HG03521 (cell line): ENCODE results near the gene OXSR1.
A peak's percentile ranks its signal among the peaks of the same experiment; 100 is the strongest.

Experiments
- ATAC-seq: cut with Tn5 transposase; IDR thresholded peaks from one replicate; pipeline ENCODE4 v1.9.1; 2021; ENCODE audit warnings: mild to moderate bottlenecking, moderate library complexity; ENCODE audit not compliant: unreplicated experiment

The OXSR1 gene

DNA sequence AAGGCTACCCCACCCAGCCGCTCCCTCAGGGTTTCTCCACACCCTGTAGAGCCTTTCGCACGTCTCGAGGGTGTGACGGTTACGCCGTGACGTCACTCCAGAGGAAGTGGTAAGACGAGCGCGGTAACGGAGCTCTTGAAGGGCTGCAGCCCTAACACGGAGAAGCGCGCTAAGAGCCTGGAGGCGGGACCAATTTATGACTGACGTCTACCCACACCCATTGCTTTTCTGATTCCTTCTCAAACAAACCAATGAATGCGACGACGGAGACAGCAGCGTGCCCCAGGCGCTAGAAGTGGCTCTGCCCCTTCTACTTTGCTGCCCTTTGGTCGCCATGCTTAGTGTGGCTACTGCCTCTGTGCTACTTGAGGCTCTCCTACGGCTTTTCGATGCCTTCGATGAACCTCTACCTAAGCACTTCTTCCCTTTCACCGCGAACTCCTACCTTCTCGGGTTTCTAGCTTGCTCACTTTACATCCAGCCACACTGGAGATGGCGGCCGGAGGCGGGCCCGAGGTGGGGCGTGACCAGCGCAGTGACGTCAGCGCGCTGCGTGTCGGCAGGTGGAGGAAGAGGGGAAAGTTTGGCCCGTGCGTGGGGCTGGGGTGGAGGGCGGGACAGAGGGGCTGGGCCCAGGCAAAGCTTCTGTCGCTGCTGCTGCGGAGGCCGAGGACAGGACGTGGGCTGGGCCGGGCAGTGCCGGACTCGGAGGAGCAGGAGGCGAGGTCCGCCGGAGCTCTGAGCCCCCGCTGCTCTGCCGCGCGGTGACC lies at the start of gene OXSR1:
TSS of gene OXSR1 (plus strand) at position 586 of the 770 bp plus-strand sequence. CDS start 340 bp downstream, outside the sequence.
- peak; percentile 87 for ATAC-seq

DNA sequence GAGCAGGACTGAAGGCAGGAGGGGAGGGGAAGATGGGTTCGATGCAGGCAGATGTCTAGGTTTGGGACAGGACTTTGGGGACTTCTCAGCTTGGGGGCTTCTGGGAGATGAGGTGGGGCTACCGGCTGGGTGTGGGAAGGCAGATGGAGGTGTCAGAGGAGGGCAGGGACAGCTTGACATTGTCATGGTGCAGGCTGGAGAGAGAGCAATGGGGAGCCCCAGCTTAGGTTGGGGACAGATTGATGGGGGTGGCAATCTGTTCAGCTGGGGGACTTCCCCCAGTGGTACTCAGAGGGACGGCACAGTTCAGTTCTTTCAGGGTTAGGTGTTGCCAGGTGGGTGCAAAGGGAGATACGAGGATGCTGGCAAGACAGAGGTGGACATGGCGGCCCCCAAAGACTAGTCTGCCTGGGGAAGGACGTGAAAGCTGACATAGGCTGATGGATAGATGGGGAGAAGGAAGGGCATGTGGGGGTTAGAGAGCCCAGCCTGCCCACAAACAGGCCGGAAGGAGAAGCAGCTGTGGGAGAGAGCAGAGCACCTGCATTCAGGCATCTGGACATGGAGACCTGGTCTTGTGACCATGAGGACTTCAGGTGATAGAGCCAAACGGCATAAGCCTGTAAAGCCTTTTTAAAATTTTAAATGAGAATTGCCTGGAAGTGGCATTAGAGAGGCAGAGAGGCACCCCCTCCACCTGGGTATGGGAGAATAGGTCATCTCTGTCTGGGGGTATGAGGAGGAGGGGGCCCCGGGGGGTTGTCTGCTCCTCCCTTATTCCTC lies 49.5 kb upstream of the OXSR1 start:
- no peak for ATAC-seq

DNA sequence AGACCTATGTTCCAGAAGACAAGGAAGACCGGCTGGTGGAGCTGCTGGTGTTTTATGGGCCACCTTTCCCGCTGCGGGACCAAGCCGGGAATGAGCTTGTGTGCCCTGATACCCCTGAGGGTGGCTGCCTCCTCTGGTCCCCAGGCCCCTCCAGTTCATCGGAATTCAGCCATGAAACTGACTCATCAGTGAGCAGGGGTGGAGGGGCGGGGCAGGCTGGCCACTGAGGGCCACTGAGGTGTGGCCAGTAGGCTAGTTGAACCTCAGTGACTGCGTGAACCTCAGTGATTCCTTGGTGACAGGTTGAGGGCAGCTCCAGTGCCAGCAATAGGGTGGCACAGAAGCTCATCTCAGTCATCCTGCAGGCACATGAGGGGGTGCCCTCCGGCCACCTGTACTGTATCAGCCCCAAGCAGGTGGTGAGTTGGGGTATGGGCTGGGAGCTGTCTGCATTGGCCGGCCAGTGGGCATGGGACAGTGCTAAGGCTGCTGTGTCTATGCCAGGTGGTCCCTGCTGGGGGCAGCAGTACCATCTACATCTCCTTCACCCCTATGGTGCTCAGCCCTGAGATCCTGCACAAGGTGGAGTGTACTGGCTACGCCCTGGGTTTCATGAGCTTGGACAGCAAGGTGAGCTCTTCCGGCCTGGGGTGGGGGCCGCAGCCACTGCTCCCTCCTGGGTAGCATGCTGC lies 48.7 kb upstream of the OXSR1 start:
- no peak for ATAC-seq

DNA sequence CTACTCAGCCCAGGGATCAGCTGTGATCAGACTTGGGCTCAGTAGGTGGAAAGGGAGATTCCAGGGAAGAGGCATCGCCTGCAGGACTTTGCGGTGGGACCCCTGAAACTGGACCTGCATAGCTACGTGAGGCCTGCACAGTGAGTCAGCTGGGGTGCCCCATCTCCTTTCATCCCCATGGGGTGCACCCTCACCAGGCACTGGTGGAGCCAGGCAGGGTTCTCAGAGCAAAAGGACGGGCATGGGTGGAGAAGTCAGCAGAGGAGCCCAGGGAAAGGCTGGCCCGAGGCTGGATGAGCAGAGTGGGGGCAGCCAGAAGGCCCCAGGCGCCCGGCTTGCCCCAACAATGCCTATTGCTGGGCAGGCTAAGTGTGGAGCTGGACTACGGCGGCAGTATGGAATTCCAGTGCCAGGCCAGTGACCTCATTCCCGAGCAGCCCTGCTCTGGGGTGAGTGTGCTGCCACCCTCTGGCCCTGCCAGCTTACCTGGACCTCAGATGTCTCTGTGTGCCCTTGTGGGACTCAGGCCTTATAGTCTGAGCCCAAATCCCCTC lies 48.1 kb upstream of the OXSR1 start:
- ATAC-seq: no peak

DNA sequence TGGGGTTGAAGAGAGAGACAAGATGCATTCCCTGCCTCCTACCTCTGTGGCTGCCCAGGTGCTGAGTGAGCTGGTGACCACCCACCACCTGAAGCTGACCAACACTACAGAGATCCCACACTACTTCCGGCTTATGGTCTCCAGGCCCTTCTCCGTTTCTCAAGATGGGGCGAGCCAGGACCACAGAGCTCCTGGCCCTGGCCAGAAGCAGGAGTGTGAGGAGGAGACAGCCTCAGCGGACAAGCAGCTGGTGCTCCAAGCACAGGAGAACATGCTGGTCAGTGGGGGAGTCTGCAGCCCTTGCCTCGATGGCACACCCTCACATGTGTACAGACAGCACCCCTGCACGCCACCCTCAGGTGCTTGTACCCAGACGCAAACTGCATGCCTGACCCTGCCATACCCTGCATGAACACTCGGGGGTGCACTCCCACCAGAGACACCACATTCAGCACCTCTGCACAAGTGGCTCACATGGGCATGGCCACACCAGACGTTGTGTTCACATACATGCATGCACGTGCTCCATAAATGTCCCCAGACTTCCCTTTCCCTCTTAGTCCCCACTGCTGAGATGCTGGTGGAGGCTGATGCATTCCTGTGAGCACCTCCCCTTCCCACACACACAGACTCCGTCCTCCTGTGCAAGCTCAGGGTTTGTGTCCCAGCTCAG lies 47.5 kb upstream of the OXSR1 start:
- ATAC-seq: peak; percentile 50

DNA sequence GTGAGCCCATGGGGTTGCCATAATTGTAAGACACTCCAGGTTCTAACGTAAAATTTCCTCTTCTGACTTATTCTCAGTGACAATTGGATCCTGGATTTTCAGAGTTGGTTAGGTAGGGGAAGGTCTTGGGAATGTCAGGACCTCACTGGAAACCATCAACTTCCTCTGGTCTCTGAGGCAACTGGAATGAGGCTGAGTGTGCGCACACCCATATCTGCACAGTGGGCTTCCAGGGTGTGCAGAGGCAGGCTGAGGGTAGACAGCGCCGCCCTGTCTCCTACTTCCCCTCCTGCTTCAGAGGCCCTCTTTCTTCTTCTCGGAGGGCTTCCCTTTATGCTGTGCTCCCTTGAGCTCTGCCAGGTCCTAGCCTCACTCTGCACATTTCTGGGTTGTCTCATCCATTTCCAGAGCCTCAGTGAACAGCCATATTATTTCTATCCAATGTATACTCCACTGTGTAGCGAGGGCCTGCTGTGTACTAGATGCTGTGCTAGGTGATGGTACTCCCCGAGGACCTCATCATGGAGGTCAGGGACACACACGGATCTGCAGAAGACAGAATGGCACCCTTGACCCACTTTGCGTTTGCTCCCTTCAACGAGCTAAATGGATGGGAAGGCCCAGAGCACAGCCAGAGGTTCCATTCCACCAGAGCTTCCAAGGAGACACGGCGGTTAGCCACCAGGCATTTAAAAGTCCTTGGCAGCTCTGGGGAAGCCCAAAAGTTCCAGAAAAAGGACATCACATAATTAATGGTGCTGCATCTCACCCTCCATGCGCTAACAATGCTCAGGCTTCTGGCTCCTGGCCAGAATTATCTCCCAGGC lies 46.7 kb upstream of the OXSR1 start:
- no peak for ATAC-seq

DNA sequence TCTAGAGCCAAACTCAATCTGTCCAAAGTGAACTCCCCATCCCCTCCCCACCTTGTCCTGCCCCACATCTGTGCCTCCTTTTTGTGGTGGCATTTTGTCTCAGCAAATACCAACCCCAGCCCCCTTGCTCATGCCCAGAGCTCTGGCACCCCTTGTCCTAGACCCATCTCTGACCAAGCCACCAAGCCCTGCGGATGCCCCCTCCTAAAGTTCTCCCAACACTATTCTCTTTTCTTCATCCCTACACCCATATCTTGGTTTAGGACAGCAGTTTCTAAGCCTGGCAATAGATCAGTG lies 46.1 kb upstream of the OXSR1 start:
- ATAC-seq: no peak

DNA sequence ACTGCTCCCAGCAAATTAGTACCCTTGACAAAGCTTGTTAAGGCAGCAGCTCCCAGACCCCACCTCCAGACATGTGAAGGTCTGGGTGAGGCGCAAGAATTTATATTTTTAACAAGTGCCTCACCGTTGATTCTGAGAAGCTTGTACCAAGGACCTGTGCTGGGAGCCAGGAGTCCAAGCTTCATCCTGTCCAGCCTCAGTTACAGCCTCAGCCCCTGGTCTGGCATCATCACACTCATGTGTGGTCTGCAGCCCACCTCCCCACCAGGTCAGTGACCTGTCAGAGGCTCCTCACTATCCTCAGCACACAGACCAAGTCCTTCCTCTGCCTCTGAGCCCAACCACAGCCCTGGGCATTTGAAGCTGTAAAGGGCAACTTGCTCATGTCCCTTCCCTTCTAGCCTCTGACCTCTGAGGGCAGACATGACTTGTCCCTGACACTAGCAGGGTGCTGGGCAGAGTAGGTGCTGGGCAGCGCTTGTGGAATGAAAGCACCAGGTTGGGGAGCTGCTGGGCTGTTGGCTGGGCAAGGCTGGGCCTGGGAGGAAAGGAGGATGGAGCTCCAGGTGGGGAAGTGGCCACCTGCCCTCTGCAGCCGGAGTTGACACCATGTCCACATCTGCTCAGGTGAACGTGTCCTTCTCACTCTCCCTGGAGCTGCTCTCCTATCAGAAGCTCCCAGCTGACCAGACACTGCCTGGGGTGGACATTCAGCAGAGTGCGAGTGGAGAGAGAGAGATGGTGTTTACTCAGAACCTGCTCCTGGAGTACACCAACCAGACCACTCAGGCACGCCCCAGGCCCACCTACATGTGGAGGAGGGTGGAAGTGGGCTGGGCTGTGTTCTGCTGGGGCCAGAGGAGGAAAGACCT lies 45.3 kb upstream of the OXSR1 start:
- ATAC-seq: no peak

DNA sequence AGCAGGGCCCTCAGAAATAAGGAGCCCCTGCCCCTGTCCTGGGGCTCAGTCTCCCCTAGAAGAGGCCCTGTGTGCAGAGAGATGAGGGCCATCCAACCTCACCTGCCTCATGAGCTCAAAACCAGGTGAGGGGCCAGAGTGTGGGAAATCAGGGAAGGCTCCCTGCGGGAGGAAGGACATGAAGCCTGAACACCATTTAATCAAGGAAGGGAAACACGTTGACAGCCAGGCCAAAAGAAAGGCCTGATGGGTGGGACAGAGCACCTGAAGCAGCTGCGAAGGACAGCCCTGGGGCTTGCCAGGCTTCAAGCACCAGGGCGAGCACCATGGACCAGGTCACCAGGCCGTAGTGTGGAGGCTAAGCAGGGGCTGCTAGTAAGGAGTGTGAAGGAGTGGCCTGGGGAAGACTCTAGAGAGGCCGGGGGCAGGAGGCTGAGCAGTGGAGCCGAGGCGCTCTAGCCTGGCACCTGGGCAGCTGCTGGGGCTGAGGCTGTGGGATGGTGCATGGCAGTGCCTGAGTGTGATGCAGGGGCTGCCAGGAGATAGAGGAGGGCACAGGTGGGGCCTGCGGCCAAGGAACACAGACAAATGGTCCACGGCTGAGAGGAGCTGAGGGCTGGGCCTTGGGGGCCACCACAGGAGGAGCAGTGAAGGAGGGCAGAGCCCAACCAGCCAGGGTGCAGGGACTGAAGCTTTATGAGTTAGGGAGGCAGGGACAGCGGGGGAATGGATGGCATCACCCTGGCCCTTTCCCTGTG lies 44.5 kb upstream of the OXSR1 start:
- ATAC-seq: no peak

DNA sequence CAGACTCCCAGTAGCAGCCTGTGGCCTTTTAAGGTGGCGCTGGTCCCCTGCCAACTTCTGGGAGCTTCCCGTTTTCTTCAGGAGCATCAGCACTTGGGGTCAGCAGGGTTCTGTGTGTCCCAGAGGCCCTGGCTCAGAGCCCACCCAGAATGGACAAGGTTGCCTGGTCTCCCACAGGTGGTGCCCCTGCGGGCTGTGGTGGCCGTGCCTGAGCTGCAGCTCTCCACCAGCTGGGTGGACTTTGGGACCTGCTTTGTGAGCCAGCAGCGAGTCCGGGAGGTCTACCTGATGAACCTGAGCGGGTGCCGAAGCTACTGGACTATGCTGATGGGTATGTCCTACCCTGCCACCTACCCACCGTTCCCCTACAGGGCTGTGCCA lies 43.9 kb upstream of the OXSR1 start:
- ATAC-seq: no peak

DNA sequence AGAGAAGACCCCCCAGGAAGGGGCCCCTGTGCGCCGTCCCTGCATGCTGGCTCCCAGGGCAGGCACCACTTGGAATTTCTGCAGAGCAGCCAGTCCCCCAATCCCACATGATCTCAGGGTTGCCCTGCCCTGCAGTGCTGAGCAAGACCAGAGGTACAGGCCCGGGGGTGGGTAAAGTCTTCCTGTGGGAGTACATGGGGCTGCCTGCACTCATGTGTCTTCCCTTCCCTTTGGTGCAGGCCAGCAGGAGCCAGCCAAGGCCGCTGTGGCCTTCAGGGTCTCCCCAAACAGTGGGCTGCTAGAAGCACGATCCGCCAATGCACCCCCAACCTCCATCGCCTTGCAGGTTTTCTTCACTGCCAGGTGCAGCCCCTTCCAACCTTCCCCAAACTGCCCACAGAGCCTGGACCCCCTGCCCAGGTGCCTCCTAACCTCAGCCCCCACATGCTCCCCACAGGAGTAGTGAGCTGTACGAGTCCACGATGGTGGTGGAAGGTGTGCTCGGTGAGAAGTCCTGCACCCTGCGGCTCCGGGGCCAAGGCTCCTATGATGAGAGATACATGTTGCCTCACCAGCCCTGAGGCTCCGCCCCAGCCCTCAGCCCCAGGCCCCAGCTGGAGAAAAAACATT lies 43.4 kb upstream of the OXSR1 start:
- no peak for ATAC-seq

DNA sequence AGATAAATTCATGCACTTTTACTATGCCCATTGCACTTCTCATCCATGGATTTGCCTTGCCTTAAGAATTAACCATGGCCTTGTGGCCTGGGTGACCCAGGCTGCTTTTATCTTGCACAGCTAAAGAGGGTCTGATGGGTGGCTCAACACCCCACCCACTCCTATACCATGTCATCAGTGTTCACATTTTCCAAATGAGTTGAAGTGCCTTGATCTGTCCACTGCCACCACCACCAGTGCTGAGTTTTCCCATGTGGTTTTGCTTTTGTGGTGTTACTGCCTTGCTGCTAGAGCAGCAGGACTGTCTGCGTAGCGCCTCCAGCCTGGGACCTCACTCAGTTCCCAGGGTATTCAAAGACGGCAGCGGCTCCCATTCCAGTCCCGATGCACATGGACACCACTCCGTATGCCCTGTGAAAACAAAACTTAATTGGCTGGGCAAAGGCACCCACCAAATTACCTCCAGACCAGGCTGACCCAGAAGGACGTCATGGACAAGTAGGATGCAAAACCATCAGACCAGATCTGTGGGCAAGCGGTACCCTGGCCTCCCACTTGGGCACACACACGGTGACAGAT lies 42.5 kb upstream of the OXSR1 start:
- ATAC-seq: no peak

DNA sequence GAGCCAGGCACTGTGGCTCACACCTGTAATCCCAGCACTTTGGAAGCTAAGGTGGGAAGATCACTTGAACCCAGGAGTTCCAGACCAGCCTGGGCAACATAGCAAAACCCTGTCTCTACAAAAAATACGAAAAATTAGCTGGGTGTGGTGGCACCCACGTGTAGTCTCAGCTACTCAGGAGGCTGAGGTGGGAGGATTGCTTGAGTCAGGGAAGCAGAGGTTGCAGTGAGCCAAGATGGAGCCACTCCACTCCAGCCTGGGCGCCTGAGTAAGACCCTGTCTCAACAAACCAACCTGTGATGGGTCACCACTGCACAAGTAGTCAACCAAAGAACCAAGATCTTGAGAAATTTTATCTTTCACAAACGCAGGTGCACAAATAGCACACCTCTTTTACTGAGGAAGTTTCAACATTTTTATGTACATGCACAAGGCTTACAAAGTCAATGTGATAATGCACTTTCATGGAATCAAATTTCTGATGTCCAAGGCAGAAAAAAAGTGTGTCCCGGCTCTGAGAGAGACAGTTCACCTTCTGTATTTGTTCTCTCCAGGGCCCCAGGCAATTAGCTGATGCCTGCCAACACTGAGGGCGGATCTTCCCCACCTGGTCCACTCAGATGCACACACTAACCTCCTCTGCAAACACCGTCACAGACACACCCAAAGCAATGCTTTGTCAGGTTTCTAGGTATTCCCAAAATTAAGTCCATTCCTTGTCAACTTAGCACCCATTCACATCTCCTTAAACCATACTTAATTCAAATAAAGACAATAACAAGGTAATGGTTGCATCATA lies 40.8 kb upstream of the OXSR1 start:
- ATAC-seq: no peak

DNA sequence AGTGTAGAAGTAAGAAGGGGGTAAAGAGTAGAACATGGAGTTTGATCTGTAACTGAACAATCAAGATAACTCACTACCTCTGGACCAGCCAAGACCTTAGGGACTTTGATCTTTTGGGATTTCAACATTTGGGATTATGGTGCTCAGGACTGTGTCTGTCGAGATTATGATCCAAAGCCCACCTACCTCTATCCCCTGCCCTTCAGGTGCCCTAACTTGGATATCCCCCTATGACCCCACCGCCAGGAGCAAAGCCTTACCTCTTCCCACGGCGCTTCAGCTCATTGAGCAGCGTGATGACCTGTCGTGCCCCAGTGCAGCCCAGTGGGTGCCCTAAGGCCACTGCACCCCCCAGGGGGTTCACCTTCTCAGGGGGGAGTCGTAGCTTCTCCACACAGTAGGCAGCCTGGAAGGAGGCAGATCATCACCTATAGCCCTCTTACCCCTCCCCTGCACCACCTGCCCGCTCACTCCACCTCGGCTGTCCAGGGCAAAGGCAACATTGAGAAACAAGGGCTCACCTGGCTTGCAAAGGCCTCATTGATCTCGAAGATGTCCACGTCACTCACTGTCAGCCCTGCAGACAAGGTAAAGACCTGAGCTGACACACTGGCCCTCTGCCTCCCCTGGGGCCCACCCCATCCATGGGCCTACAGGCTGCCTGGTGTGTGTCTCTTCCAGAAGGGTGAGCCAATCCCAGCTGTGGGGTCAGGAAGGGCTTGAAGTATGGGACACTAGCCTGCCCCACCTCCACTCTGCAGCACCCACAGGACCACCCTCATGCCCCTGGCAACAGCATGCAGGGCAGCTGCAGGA lies 39.8 kb upstream of the OXSR1 start:
- no peak for ATAC-seq

DNA sequence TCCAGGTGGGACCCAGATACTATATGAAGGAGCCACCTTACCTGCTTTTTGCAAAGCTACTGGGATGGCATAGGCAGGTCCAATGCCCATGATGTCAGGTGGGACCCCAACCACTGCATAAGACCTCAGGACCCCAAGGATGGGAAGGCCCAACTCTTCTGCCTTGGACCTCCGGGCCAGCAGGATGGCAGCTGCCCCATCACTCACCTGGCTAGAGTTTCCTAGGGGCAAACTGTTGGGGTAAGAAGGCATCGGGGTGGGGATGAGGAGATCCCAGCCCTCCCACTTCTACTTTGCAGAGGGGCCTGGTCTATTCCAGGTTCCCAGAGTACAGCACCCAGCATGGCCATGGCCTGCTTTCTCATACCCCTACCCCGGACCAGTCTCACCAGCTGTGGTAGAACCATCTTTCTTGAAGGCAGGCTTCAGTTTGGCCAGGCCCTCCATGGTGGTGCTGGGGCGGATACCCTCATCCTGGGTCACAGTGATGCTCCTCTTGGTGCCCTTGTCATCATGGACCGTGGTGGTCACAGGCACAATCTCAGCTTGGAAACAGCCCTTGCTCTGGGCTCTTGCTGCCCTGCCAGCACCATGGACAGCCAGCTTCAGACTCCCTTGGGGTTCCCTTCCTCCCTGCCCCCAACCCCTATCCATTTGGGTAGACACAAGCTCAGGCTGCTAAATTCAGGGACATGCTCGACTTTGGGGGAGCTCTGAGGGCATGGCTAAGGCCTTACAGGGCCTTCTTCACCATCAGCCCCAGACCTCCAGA lies 39.0 kb upstream of the OXSR1 start:
- ATAC-seq: no peak
